Natural killer cell (primary cell): ENCODE measurements around the gene OR6K3. TPM values are rescaled to one million over a fixed set of nuclear protein-coding genes. Genes with fewer than 3 reads are reported as not detected.
"Not testable (repeated sequence)": the region's sequence is repeated elsewhere in the genome, so short reads cannot be mapped to it uniquely, and the experiment has no call there.

Experiments
- ATAC-seq, 3 donors: fragments of 150-1000 bp in 2 of 3; fragments of 200-7000 bp in 1 of 3; cut with Tn5 transposase; 1 replicate in 1 of 3; 2 replicates in 2 of 3; pipeline ENCODE4 v1.10.0; 2021; ENCODE audit warnings: mild to moderate bottlenecking in 2 of 3, moderate library complexity in 2 of 3
- DNase-seq, 2 donors: peaks; one replicate each; pipeline versions ENCODE4 v3.0.0 to v3.0.0-alpha.2; 2013 to 2021; ENCODE audit warnings: mixed read lengths in 1 of 2
- H3K27ac ChIP-seq: one replicate; pipeline ENCODE4 v1.5.1; 2013; ENCODE audit warnings: mild to moderate bottlenecking, low read length
- H3K27me3 ChIP-seq: one replicate; pipeline ENCODE4 v1.6.1; 2013; ENCODE audit warnings: low read length; ENCODE audit not compliant: control insufficient read depth, insufficient read depth
- H3K36me3 ChIP-seq: one replicate; pipeline ENCODE4 v1.6.1; 2013; ENCODE audit warnings: low read length; ENCODE audit not compliant: control insufficient read depth, insufficient read depth
- H3K4me1 ChIP-seq: one replicate; pipeline ENCODE4 v1.6.1; 2013; ENCODE audit warnings: low read length; ENCODE audit not compliant: control insufficient read depth, insufficient read depth
- H3K4me3 ChIP-seq: one replicate; pipeline ENCODE4 v1.5.1; 2013; ENCODE audit warnings: low read length
- H3K9me3 ChIP-seq: one replicate; pipeline ENCODE4 v1.6.1; 2013; ENCODE audit warnings: low read length; ENCODE audit not compliant: control insufficient read depth, insufficient read depth
- H3K27ac Mint-ChIP-seq, 2 donors: one replicate each; pipeline ENCODE4 v1.8.0; 2022; ENCODE audit warnings: mild to moderate bottlenecking in 2 of 2, mixed read lengths in 2 of 2, moderate library complexity in 1 of 2
- H3K27me3 Mint-ChIP-seq, 2 donors: one replicate each; pipeline ENCODE4 v1.8.0; 2022; ENCODE audit warnings: low read depth in 2 of 2, mixed read lengths in 2 of 2
- H3K36me3 Mint-ChIP-seq: one replicate; pipeline ENCODE4 v1.8.0; 2022; ENCODE audit warnings: mixed read lengths
- H3K4me1 Mint-ChIP-seq, 2 donors: one replicate each; pipeline ENCODE4 v1.8.0; 2022; ENCODE audit warnings: mixed read lengths in 2 of 2
- H3K4me3 Mint-ChIP-seq: one replicate; pipeline ENCODE4 v1.8.0; 2022; ENCODE audit warnings: mild to moderate bottlenecking, moderate library complexity, mixed read lengths
- H3K9me3 Mint-ChIP-seq, 2 donors: one replicate each; pipeline ENCODE4 v1.8.0; 2022; ENCODE audit warnings: mixed read lengths in 2 of 2
- WGBS: methylation state at CpG from one replicate; pipeline ENCODE4 v1.1.7; 2013; ENCODE audit warnings: missing lambda C conversion rate; ENCODE audit not compliant: insufficient coverage; 5-methylcytosine and 5-hydroxymethylcytosine counted together
- intact Hi-C: fragments of 100-400 bp; cut with micrococcal nuclease; formaldehyde crosslinking; loops from one replicate; pipeline ENCODE4 v1.14.2; 2022
- total RNA-seq, 4 donors: library from RNA; stranded (reverse); fragments of 120-200 nt in 1 of 4; gene quantifications; one replicate each; pipeline versions ENCODE4 v1.2.3 to v1.2.4, GENCODE V29; 2013 to 2022
- TF ChIP-seq, protein P1 (sequence below): fragments of 200-600 bp; IDR thresholded peaks from one replicate; pipeline ENCODE4 v1.8.0; 2022; ENCODE audit warnings: antibody characterized with exemption

The OR6K3 gene
- total RNA-seq, 3 donors from 2014 or later (not counting 1 experiment from before 2014, with no cell fraction given) = 1.7 TPM; not detected in 2

DNA sequence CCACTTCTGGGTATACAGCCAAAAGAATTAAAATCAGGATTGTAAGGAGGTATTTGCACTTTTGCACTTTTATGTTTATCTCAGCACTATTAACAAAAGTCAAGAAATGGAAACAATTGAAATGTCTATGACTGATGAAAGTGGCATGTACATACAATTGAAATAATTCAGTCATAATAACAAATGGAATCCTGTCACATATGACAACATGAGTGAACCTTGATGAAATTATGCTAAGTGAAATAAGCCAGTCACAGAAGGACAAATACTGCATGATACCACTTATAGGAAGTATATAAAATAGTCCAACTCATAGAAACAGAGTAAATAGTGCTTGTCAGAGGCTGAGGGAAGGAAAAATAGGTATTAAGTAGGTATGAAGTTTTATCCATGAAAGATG, 30.6 kb downstream of the OR6K3 start:
- no peaks in the 10 kb centered on the region for H3K36me3 Mint-ChIP-seq
- no peak overlapping the region for H3K27ac Mint-ChIP-seq
- no peak overlapping the region for H3K27ac ChIP-seq
- intact Hi-C loops = no loop called here
- TF ChIP-seq, protein P1, sequence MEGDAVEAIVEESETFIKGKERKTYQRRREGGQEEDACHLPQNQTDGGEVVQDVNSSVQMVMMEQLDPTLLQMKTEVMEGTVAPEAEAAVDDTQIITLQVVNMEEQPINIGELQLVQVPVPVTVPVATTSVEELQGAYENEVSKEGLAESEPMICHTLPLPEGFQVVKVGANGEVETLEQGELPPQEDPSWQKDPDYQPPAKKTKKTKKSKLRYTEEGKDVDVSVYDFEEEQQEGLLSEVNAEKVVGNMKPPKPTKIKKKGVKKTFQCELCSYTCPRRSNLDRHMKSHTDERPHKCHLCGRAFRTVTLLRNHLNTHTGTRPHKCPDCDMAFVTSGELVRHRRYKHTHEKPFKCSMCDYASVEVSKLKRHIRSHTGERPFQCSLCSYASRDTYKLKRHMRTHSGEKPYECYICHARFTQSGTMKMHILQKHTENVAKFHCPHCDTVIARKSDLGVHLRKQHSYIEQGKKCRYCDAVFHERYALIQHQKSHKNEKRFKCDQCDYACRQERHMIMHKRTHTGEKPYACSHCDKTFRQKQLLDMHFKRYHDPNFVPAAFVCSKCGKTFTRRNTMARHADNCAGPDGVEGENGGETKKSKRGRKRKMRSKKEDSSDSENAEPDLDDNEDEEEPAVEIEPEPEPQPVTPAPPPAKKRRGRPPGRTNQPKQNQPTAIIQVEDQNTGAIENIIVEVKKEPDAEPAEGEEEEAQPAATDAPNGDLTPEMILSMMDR = no peak
- no peaks in the 10 kb centered on the region for H3K9me3 Mint-ChIP-seq
- no peak for DNase-seq
- no peaks in the 10 kb centered on the region for H3K27me3 ChIP-seq
- no peak overlapping the region for H3K4me3 ChIP-seq
- no peak overlapping the region for H3K4me3 Mint-ChIP-seq
- no peaks in the 10 kb centered on the region for H3K4me1 ChIP-seq
- H3K27me3 Mint-ChIP-seq = peaks cover 17 to 22% of the 10 kb centered on the region in 2 donors
- no peaks in the 10 kb centered on the region for H3K9me3 ChIP-seq
- H3K4me1 Mint-ChIP-seq = no peaks in the 10 kb centered on the region
- ATAC-seq = no peak
- no peaks in the 10 kb centered on the region for H3K36me3 ChIP-seq

GRCh38 chr1:158689110-158689509, 31.4 kb downstream of the OR6K3 start:
- DNase-seq (no peak), ATAC-seq (no peak)
- H3K4me1 ChIP-seq = no peaks in the 10 kb centered on the region
- no peaks in the 10 kb centered on the region for H3K36me3 Mint-ChIP-seq
- H3K4me3 Mint-ChIP-seq = no peak overlapping the region
- peaks cover 14 to 29% of the 10 kb centered on the region in 2 donors for H3K27me3 Mint-ChIP-seq
- no peaks in the 10 kb centered on the region for H3K9me3 Mint-ChIP-seq
- H3K27ac Mint-ChIP-seq = no peak overlapping the region
- H3K27ac ChIP-seq = no peak overlapping the region
- H3K4me1 Mint-ChIP-seq = no peaks in the 10 kb centered on the region
- no peaks in the 10 kb centered on the region for H3K36me3 ChIP-seq
- H3K4me3 ChIP-seq = no peak overlapping the region
- intact Hi-C loops = no loop called here
- no peaks in the 10 kb centered on the region for H3K9me3 ChIP-seq
- no CpG with 5 or more reads among the region's 1 CpG for WGBS
- TF ChIP-seq, protein P1 = no peak
- H3K27me3 ChIP-seq = no peaks in the 10 kb centered on the region

DNA sequence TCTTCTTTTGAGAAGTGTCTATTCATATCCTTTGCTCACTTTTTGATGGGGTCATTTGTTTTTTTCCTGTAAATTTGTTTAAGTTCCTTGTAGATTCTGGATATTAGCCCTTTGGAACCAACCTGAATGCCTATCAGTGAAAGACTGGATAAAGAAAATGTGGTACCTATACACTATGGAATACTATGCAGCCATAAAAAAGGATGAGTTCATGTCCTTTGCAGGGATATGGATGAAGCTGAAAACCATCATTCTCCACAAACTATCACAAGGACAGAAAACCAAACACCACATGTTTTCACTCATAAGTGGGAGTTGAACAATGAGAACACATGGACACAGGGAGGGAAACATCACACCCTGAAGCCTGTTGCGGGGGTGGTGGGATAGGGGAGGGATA, 32.2 kb downstream of the OR6K3 start:
- H3K4me3 ChIP-seq, H3K36me3 Mint-ChIP-seq, H3K4me1 ChIP-seq, H3K4me1 Mint-ChIP-seq, H3K27ac ChIP-seq, ATAC-seq, H3K27ac Mint-ChIP-seq, DNase-seq, H3K9me3 Mint-ChIP-seq, H3K4me3 Mint-ChIP-seq, H3K27me3 ChIP-seq, intact Hi-C loops, H3K36me3 ChIP-seq, H3K9me3 ChIP-seq: not testable (repeated sequence)
- WGBS = 88% methylated on average over 1 of the region's 1 CpG
- peaks cover 16 to 37% of the 10 kb centered on the region in 2 donors for H3K27me3 Mint-ChIP-seq

GRCh38 chr1:158687037-158687436, 33.5 kb downstream of the OR6K3 start:
- H3K27me3 ChIP-seq = peaks cover 5% of the 10 kb centered on the region
- TF ChIP-seq, protein P1 = no peak
- H3K9me3 ChIP-seq = no peaks in the 10 kb centered on the region
- H3K36me3 ChIP-seq = no peaks in the 10 kb centered on the region
- intact Hi-C loops = no loop called here
- H3K4me3 ChIP-seq = no peak overlapping the region
- no peaks in the 10 kb centered on the region for H3K4me1 Mint-ChIP-seq
- no peak for DNase-seq
- H3K4me3 Mint-ChIP-seq = no peak overlapping the region
- H3K36me3 Mint-ChIP-seq = no peaks in the 10 kb centered on the region
- ATAC-seq = no peak
- H3K9me3 Mint-ChIP-seq = no peaks in the 10 kb centered on the region
- H3K4me1 ChIP-seq = no peaks in the 10 kb centered on the region
- H3K27me3 Mint-ChIP-seq = peaks cover 18 to 38% of the 10 kb centered on the region in 2 donors
- no peak overlapping the region for H3K27ac Mint-ChIP-seq
- H3K27ac ChIP-seq = no peak overlapping the region
